Measurements from ENCODE around the gene SH3RF3.

Gene SH3RF3

GRCh38 chr2:109356324-109357035 lies 227.5 kb downstream of the SH3RF3 start:
- DNase-seq: peak in 1 of 2 donors; percentile 8

- no peak for DNase-seq
Measured at GRCh38 chr2:109364217-109364616, 235.2 kb downstream of the SH3RF3 start.

- DNase-seq: peak in 1 of 2 donors; percentile 8
Measured at GRCh38 chr2:109365131-109365530, 236.1 kb downstream of the SH3RF3 start.

- no peak for DNase-seq
Measured at GRCh38 chr2:109367683-109368082, 238.7 kb downstream of the SH3RF3 start.

- DNase-seq: no peak
Measured at GRCh38 chr2:109368798-109369197, 239.8 kb downstream of the SH3RF3 start.

- DNase-seq: no peak
Measured at GRCh38 chr2:109369671-109370191, 240.7 kb downstream of the SH3RF3 start.

GRCh38 chr2:109370399-109371035 lies 241.5 kb downstream of the SH3RF3 start:
- DNase-seq: no peak

- no peak for DNase-seq
Measured at GRCh38 chr2:109371481-109372170, 242.6 kb downstream of the SH3RF3 start.

GRCh38 chr2:109372171-109372568 lies 243.2 kb downstream of the SH3RF3 start:
- DNase-seq: no peak

- DNase-seq: no peak
Measured at GRCh38 chr2:109372614-109373013, 243.6 kb downstream of the SH3RF3 start.

- no peak for DNase-seq
Measured at GRCh38 chr2:109373791-109374547, 245.0 kb downstream of the SH3RF3 start.

- no peak for DNase-seq
Measured at GRCh38 chr2:109374548-109375130, 245.6 kb downstream of the SH3RF3 start.

- DNase-seq: no peak
Measured at GRCh38 chr2:109375131-109375561, 246.1 kb downstream of the SH3RF3 start.

GRCh38 chr2:109375656-109376055 lies 246.7 kb downstream of the SH3RF3 start:
- DNase-seq: no peak

GRCh38 chr2:109376115-109376514 lies 247.1 kb downstream of the SH3RF3 start:
- DNase-seq: no peak

GRCh38 chr2:109376796-109377495 lies 247.9 kb downstream of the SH3RF3 start:
- DNase-seq: no peak

GRCh38 chr2:109377976-109378375 lies 249.0 kb downstream of the SH3RF3 start:
- DNase-seq: no peak

GRCh38 chr2:109378682-109379081 lies 249.7 kb downstream of the SH3RF3 start:
- DNase-seq: no peak

GRCh38 chr2:109379507-109379906 lies 250.5 kb downstream of the SH3RF3 start:
- no peak for DNase-seq

- no peak for DNase-seq
Measured at GRCh38 chr2:109380502-109381326, 251.7 kb downstream of the SH3RF3 start.

- DNase-seq: no peak
Measured at GRCh38 chr2:109381327-109381820, 252.4 kb downstream of the SH3RF3 start.

All from stimulated activated CD4-positive, alpha-beta T cell treated with anti-CD3 and anti-CD28 coated beads, Interleukin-2, amount 100 ng/mL, for 24 hours (primary cell).